Neural progenitor cell (in vitro differentiated cells): ENCODE results near the gene PSTPIP1. TPM values are rescaled to one million over a fixed set of nuclear protein-coding genes. Genes with fewer than 3 reads are reported as not detected.

Experiments
- DNase-seq: peaks from one replicate; pipeline ENCODE4 v3.0.0-alpha.2; 2016; ENCODE audit warnings: low spot score
- H2AFZ ChIP-seq: fragments of 200-600 bp; sonication (generic); replicated peaks from 2 replicates; pipeline ENCODE4 v1.6.1; 2016; ENCODE audit warnings: antibody characterized with exemption
- H3F3A ChIP-seq: fragments of 200-600 bp; sonication (generic); 2 replicates; pipeline ENCODE4 v1.6.1; 2016; ENCODE audit warnings: antibody characterized with exemption, low read depth
- H3K27ac ChIP-seq: fragments of 200-600 bp; sonication (generic); 2 replicates; pipeline ENCODE4 v1.5.1; 2016; ENCODE audit warnings: mild to moderate bottlenecking
- H3K27me3 ChIP-seq: fragments of 200-600 bp; sonication (generic); 2 replicates; pipeline ENCODE4 v1.6.1; 2016; ENCODE audit warnings: mild to moderate bottlenecking, moderate library complexity
- H3K36me3 ChIP-seq: fragments of 200-600 bp; sonication (generic); 2 replicates; pipeline ENCODE4 v1.5.1; 2016
- H3K4me1 ChIP-seq: fragments of 200-600 bp; sonication (generic); 2 replicates; pipeline ENCODE4 v1.6.1; 2016; ENCODE audit warnings: mixed run types
- H3K4me2 ChIP-seq: fragments of 200-600 bp; sonication (generic); 2 replicates; pipeline ENCODE4 v1.6.1; 2016
- H3K4me3 ChIP-seq: fragments of 200-600 bp; sonication (generic); 2 replicates; pipeline ENCODE4 v1.5.1; 2016
- H3K79me2 ChIP-seq: fragments of 200-600 bp; sonication (generic); 2 replicates; pipeline ENCODE4 v1.6.1; 2016; ENCODE audit warnings: low read depth
- H3K9ac ChIP-seq: fragments of 200-600 bp; sonication (generic); 2 replicates; pipeline ENCODE4 v1.6.1; 2016
- H3K9me3 ChIP-seq: fragments of 200-600 bp; sonication (generic); 2 replicates; pipeline ENCODE4 v1.5.1; 2016; ENCODE audit warnings: low read depth
- H4K20me1 ChIP-seq: fragments of 200-600 bp; sonication (generic); 2 replicates; pipeline ENCODE4 v1.6.1; 2016; ENCODE audit warnings: low read depth
- H3K27ac Mint-ChIP-seq: 3 replicates; pipeline ENCODE4 v1.8.0; 2021; ENCODE audit warnings: mixed read lengths
- H3K27me3 Mint-ChIP-seq: 2 replicates; pipeline ENCODE4 v1.8.0; 2022; ENCODE audit warnings: low read depth, mild to moderate bottlenecking, inconsistent platforms, moderate library complexity, mixed read lengths; ENCODE audit not compliant: insufficient read depth
- H3K36me3 Mint-ChIP-seq: 3 replicates; pipeline ENCODE4 v1.8.0; 2021; ENCODE audit warnings: mixed read lengths
- H3K4me1 Mint-ChIP-seq: 3 replicates; pipeline ENCODE4 v1.8.0; 2021; ENCODE audit warnings: mixed read lengths
- H3K4me3 Mint-ChIP-seq: 3 replicates; pipeline ENCODE4 v1.8.0; 2021; ENCODE audit warnings: mild to moderate bottlenecking, moderate library complexity, mixed read lengths
- H3K9me3 Mint-ChIP-seq: 3 replicates; pipeline ENCODE4 v1.8.0; 2020; ENCODE audit warnings: mixed read lengths
- EZH2 ChIP-seq: fragments of 200-600 bp; sonication (generic); IDR thresholded peaks from 2 replicates; pipeline ENCODE4 v1.6.1; 2017; ENCODE audit warnings: antibody characterized with exemption, mild to moderate bottlenecking, moderate library complexity
- EZH2phosphoT487 ChIP-seq: fragments of 200-600 bp; sonication (generic); IDR thresholded peaks from 2 replicates; pipeline ENCODE4 v1.6.1; 2017; ENCODE audit warnings: antibody characterized with exemption
- total RNA-seq: library from RNA; depleted of rRNA; stranded (reverse); fragments of >200 nt; gene quantifications from 2 replicates; pipeline ENCODE4 v1.2.3, GENCODE V29; 2015; ENCODE audit warnings: low replicate concordance
- TF ChIP-seq, protein P1 (sequence below): fragments of 200-600 bp; sonication (generic); IDR thresholded peaks from 2 replicates; pipeline ENCODE4 v1.5.1; 2017; ENCODE audit warnings: antibody characterized with exemption, mild to moderate bottlenecking

PSTPIP1 gene
- total RNA-seq, 1 donor from 2014 or later: 0.19 TPM

DNA sequence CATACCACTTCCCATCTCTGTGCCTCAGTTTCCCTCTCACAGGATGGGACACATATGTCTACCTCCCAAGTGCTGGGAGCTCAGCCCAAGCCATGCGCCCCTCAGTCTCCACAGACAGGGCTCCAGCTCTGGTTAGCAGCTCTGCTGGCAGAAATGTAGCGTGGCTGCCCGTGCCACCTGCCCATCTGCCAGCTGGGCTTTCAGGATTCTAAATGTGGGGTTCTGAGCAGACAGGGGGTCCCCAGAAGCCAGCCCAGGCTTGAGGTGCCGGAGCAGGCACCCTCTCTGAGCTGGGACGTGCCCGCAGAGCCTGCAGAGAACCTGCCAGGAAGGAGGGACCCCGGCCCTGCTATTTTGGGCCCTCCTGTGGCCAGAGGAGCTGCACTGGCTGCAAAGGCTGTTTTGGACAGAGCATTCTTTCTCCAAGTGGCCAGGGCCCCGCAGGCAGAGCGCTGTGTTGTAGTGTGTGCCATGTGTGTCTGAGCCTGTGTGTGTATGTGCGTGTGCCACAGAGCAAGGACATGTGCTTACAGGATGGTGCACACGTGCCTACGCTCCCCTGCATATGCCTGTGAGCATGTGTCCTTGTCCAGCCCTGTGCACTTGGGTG, 31.7 kb downstream of the PSTPIP1 start:
- Histone ChIP-seq H3K79me2 (no peaks in the 10 kb centered on the region), H4K20me1 (no peaks in the 10 kb centered on the region), H2AFZ (no peak overlapping the region), H3K9me3 (no peaks in the 10 kb centered on the region), H3K4me2 (no peak overlapping the region), H3K4me3 (no peak overlapping the region), H3K9ac (no peak overlapping the region), H3K36me3 (no peaks in the 10 kb centered on the region), H3K4me1 (peaks cover 18% of the 10 kb centered on the region), H3K27ac (no peak overlapping the region), H3K27me3 (no peaks in the 10 kb centered on the region), H3F3A (peaks cover 4% of the 10 kb centered on the region)
- Mint-ChIP-seq H3K27ac (peak overlapping the region; percentile 43), H3K4me3 (no peak overlapping the region), H3K27me3 (peaks cover 12% of the 10 kb centered on the region), H3K9me3 (no peaks in the 10 kb centered on the region), H3K4me1 (peaks cover 13% of the 10 kb centered on the region), H3K36me3 (no peaks in the 10 kb centered on the region)
- DNase-seq: no peak
- no peak for TF ChIP-seq EZH2phosphoT487
- TF ChIP-seq, protein P1, sequence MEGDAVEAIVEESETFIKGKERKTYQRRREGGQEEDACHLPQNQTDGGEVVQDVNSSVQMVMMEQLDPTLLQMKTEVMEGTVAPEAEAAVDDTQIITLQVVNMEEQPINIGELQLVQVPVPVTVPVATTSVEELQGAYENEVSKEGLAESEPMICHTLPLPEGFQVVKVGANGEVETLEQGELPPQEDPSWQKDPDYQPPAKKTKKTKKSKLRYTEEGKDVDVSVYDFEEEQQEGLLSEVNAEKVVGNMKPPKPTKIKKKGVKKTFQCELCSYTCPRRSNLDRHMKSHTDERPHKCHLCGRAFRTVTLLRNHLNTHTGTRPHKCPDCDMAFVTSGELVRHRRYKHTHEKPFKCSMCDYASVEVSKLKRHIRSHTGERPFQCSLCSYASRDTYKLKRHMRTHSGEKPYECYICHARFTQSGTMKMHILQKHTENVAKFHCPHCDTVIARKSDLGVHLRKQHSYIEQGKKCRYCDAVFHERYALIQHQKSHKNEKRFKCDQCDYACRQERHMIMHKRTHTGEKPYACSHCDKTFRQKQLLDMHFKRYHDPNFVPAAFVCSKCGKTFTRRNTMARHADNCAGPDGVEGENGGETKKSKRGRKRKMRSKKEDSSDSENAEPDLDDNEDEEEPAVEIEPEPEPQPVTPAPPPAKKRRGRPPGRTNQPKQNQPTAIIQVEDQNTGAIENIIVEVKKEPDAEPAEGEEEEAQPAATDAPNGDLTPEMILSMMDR: no peak
- TF ChIP-seq EZH2: no peak

DNA sequence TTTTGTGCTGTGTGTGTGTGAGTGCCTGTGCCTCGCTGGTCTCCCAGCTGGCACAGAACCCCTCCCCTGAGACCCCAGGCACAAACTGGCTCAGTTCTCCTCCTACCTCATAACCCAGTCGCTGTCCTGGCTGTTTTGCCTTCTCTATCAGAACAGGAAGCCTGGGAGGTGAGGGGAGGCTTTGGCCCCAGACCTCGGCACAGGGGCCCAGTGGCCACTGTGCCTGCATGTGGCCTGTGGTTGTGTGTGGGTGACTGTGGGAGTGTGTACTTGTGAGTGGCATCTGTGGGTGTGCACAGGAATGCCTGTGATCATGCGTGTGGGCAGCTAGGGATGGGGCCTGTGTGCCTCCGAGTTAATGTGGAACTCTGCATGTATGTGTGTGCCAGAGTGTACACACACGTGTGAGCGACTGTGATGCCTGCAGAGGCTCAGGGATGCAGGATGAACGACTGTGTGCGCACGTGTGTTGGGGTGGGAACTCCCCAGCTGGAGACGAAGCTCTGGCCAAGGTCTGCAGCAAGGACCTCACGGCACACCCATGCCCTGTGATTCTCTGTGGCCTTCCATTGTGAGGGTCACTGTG, 32.3 kb downstream of the PSTPIP1 start:
- no peak overlapping the region for H2AFZ ChIP-seq
- no peaks in the 10 kb centered on the region for H3K9me3 Mint-ChIP-seq
- H3K9ac ChIP-seq: no peak overlapping the region
- H3K27me3 Mint-ChIP-seq: peaks cover 9% of the 10 kb centered on the region
- no peak for DNase-seq
- no peaks in the 10 kb centered on the region for H3K79me2 ChIP-seq
- TF ChIP-seq EZH2phosphoT487 (no peak), EZH2 (no peak)
- TF ChIP-seq, protein P1: no peak
- no peaks in the 10 kb centered on the region for H3K9me3 ChIP-seq
- no peaks in the 10 kb centered on the region for H3K36me3 ChIP-seq
- peak overlapping the region; percentile 43 for H3K27ac Mint-ChIP-seq
- no peak overlapping the region for H3K4me3 ChIP-seq
- H3K4me1 Mint-ChIP-seq: peaks cover 14% of the 10 kb centered on the region
- no peak overlapping the region for H3K4me2 ChIP-seq
- H3K27me3 ChIP-seq: no peaks in the 10 kb centered on the region
- no peaks in the 10 kb centered on the region for H3K36me3 Mint-ChIP-seq
- peak overlapping the region; percentile 24 for H3K4me3 Mint-ChIP-seq
- H3K4me1 ChIP-seq: peaks cover 19% of the 10 kb centered on the region
- H3F3A ChIP-seq: peaks cover 4% of the 10 kb centered on the region
- H3K27ac ChIP-seq: no peak overlapping the region
- no peaks in the 10 kb centered on the region for H4K20me1 ChIP-seq

DNA sequence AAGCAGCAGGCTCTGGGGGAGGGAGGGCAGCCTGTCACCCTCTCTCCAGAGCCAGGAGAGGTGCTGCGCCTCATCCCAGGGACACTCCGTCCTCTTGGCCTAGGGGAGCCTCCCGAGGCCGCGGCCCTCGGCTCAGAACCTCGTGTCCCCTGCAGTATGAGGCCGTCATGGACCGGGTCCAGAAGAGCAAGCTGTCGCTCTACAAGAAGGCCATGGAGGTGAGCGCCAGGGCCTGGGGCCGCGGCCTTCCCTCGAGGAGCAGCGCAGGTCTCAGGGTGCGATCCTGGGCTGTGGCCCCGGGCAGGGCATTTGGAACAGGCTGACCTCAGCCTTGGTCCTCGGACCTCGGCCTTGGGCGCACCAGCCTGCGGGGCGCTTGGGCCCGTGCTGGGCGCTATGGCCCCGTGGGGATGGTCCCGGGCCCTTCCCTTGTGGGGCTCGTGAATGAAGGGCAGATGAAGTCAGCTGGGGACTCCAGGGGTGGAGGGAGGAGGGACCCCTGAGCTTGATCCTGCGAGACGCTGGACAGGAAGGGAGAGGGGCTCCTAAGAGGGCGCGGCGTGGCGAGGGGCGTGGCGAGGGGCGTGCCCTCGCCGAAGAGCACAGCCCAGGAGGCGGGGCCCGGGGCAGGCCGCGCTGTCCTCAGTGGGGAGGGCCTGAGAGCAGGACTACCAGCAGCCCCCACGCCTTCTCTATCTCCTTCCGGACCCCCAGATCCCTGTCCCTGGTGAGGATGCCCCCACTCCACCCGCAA, 32.9 kb downstream of the PSTPIP1 start:
- Mint-ChIP-seq H3K36me3 (no peaks in the 10 kb centered on the region), H3K4me1 (peaks cover 12% of the 10 kb centered on the region), H3K9me3 (no peaks in the 10 kb centered on the region), H3K4me3 (no peak overlapping the region), H3K27ac (no peak overlapping the region), H3K27me3 (peaks cover 9% of the 10 kb centered on the region)
- no peaks in the 10 kb centered on the region for H3K9me3 ChIP-seq
- peak overlapping the region; percentile 42 for H3K4me2 ChIP-seq
- H3K79me2 ChIP-seq: no peaks in the 10 kb centered on the region
- peaks cover 19% of the 10 kb centered on the region for H3K4me1 ChIP-seq
- H3K4me3 ChIP-seq: no peak overlapping the region
- H3K27me3 ChIP-seq: no peaks in the 10 kb centered on the region
- H3K27ac ChIP-seq: no peak overlapping the region
- H3F3A ChIP-seq: peaks cover 4% of the 10 kb centered on the region
- no peak overlapping the region for H3K9ac ChIP-seq
- H4K20me1 ChIP-seq: no peaks in the 10 kb centered on the region
- peak; percentile 55 for DNase-seq
- TF ChIP-seq EZH2: no peak
- peak overlapping the region; percentile 82 for H2AFZ ChIP-seq
- H3K36me3 ChIP-seq: no peaks in the 10 kb centered on the region
